Astrocyte (in vitro differentiated cells and primary cell): ENCODE results near the gene CCDC40. TPM values are rescaled to one million over a fixed set of nuclear protein-coding genes. Genes with fewer than 3 reads are reported as not detected.

Experiments
- DNase-seq: peaks from one replicate; pipeline ENCODE4 v3.0.0-alpha.2; 2010; ENCODE audit warnings: low read depth
- FAIRE-seq: peaks from 2 replicates; lab custom pipeline; 2011; peaks lifted over from hg19 to GRCh38; lab: Jason Lieb, UNC
- H2AFZ ChIP-seq: 2 replicates; pipeline ENCODE4 v1.6.0; 2012; ENCODE audit warnings: low read depth, low read length, inconsistent platforms
- H3K27ac ChIP-seq: 2 replicates; pipeline ENCODE4 v1.5.1; 2011; ENCODE audit warnings: low read depth, low read length, inconsistent platforms
- H3K27me3 ChIP-seq: 2 replicates; pipeline ENCODE4 v1.6.0; 2011; ENCODE audit warnings: low read length, inconsistent platforms; ENCODE audit not compliant: insufficient read depth
- H3K36me3 ChIP-seq: 2 replicates; pipeline ENCODE4 v1.5.1; 2011; ENCODE audit warnings: low read length, inconsistent platforms; ENCODE audit not compliant: insufficient read depth
- H3K4me1 ChIP-seq: 2 replicates; pipeline ENCODE4 v1.5.1; 2011; ENCODE audit warnings: low read length, inconsistent platforms; ENCODE audit not compliant: insufficient read depth
- H3K4me2 ChIP-seq: 2 replicates; pipeline ENCODE4 v1.6.0; 2012; ENCODE audit warnings: low read length, inconsistent platforms
- H3K4me3 ChIP-seq: 2 replicates; pipeline ENCODE4 v1.5.1; 2011; ENCODE audit warnings: low read depth, mild to moderate bottlenecking, low read length, inconsistent platforms; ENCODE audit not compliant: insufficient read depth
- H3K79me2 ChIP-seq: 2 replicates; pipeline ENCODE4 v1.6.0; 2012; ENCODE audit warnings: mild to moderate bottlenecking, low read length, inconsistent platforms; ENCODE audit not compliant: insufficient read depth
- H3K9ac ChIP-seq: 2 replicates; pipeline ENCODE4 v1.6.0; 2012; ENCODE audit warnings: mild to moderate bottlenecking, low read length, inconsistent platforms
- H3K9me3 ChIP-seq: 2 replicates; pipeline ENCODE4 v1.5.1; 2012; ENCODE audit warnings: low read depth, mild to moderate bottlenecking, low read length, inconsistent platforms; ENCODE audit not compliant: insufficient read depth
- H4K20me1 ChIP-seq: 2 replicates; pipeline ENCODE4 v1.6.0; 2012; ENCODE audit warnings: low read length, inconsistent platforms; ENCODE audit not compliant: insufficient read depth
- H3K27ac Mint-ChIP-seq: one replicate; pipeline ENCODE4 v1.8.0; 2021; ENCODE audit warnings: mild to moderate bottlenecking, mixed read lengths; ENCODE audit not compliant: unreplicated experiment
- H3K27me3 Mint-ChIP-seq: one replicate; pipeline ENCODE4 v1.8.0; 2021; ENCODE audit warnings: low read depth, mixed read lengths; ENCODE audit not compliant: unreplicated experiment
- H3K36me3 Mint-ChIP-seq: one replicate; pipeline ENCODE4 v1.8.0; 2021; ENCODE audit warnings: low read depth, mixed read lengths; ENCODE audit not compliant: unreplicated experiment
- H3K4me1 Mint-ChIP-seq: one replicate; pipeline ENCODE4 v1.8.0; 2021; ENCODE audit warnings: low read depth, mixed read lengths; ENCODE audit not compliant: unreplicated experiment
- H3K4me3 Mint-ChIP-seq: one replicate; pipeline ENCODE4 v1.8.0; 2021; ENCODE audit warnings: mild to moderate bottlenecking, moderate library complexity, mixed read lengths; ENCODE audit not compliant: unreplicated experiment
- H3K9me3 Mint-ChIP-seq: one replicate; pipeline ENCODE4 v1.8.0; 2021; ENCODE audit warnings: mild to moderate bottlenecking, mixed read lengths; ENCODE audit not compliant: unreplicated experiment
- EZH2 ChIP-seq: IDR thresholded peaks from 2 replicates; pipeline ENCODE4 v1.6.1; 2012; ENCODE audit warnings: mild to moderate bottlenecking, low read length, inconsistent platforms; ENCODE audit not compliant: insufficient read depth
- total RNA-seq: library from RNA; stranded (reverse); gene quantifications from 2 replicates; pipeline ENCODE4 v1.2.1, GENCODE V29; 2021
- TF ChIP-seq, protein P1 (sequence below): IDR thresholded peaks from 2 replicates; pipeline ENCODE4 v1.5.1; 2011; ENCODE audit warnings: low read depth, mild to moderate bottlenecking, inconsistent platforms, low read length, moderate library complexity; ENCODE audit not compliant: insufficient read depth

Gene CCDC40
- total RNA-seq, 1 donor from 2014 or later: 7.0 TPM

DNA sequence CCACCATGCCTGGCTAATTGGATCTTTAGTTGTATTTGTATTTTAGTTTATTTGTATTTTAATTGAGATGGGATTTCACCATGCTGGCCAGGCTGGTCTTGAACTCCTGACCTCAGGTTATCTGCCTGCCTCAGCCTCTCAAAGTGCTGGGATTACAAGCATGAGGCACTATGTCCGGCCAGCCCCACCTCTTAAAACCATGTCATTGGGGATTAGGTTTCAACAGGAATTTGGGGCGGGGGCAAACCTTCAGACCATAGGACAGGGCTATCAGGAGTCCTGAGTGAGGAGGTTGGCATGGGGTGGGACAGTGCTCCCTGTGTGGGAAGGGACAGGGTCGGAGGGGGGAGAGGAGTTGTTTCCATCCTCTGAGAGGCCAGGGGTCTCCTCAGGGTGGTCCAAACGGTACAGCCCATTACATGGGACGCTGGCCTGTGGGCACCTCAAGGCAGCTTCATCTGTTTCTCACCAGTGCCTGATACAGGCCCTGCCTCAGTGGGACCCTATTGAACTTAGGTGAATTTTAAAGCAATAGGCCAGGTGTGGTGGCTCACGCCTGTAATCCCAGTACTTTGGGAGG, 86.6 kb downstream of the CCDC40 start:
- H3K9ac ChIP-seq: no peak overlapping the region
- peaks cover 3% of the 10 kb centered on the region for H3K27me3 ChIP-seq
- H3K4me3 ChIP-seq: no peak overlapping the region
- TF ChIP-seq, protein P1, sequence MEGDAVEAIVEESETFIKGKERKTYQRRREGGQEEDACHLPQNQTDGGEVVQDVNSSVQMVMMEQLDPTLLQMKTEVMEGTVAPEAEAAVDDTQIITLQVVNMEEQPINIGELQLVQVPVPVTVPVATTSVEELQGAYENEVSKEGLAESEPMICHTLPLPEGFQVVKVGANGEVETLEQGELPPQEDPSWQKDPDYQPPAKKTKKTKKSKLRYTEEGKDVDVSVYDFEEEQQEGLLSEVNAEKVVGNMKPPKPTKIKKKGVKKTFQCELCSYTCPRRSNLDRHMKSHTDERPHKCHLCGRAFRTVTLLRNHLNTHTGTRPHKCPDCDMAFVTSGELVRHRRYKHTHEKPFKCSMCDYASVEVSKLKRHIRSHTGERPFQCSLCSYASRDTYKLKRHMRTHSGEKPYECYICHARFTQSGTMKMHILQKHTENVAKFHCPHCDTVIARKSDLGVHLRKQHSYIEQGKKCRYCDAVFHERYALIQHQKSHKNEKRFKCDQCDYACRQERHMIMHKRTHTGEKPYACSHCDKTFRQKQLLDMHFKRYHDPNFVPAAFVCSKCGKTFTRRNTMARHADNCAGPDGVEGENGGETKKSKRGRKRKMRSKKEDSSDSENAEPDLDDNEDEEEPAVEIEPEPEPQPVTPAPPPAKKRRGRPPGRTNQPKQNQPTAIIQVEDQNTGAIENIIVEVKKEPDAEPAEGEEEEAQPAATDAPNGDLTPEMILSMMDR: no peak
- TF ChIP-seq EZH2: no peak
- no peak overlapping the region for H3K27ac ChIP-seq
- FAIRE-seq: no peak
- no peaks in the 10 kb centered on the region for H3K9me3 Mint-ChIP-seq
- no peak overlapping the region for H3K4me2 ChIP-seq
- no peaks in the 10 kb centered on the region for H3K36me3 ChIP-seq
- no peak for DNase-seq
- no peaks in the 10 kb centered on the region for H3K9me3 ChIP-seq
- peaks cover 9% of the 10 kb centered on the region for H3K4me1 Mint-ChIP-seq
- H3K4me3 Mint-ChIP-seq: no peak overlapping the region
- H3K27me3 Mint-ChIP-seq: peaks cover 3% of the 10 kb centered on the region
- H3K36me3 Mint-ChIP-seq: no peaks in the 10 kb centered on the region
- no peaks in the 10 kb centered on the region for H4K20me1 ChIP-seq
- H3K27ac Mint-ChIP-seq: no peak overlapping the region
- no peaks in the 10 kb centered on the region for H3K79me2 ChIP-seq
- peaks cover 14% of the 10 kb centered on the region for H3K4me1 ChIP-seq
- no peak overlapping the region for H2AFZ ChIP-seq

DNA sequence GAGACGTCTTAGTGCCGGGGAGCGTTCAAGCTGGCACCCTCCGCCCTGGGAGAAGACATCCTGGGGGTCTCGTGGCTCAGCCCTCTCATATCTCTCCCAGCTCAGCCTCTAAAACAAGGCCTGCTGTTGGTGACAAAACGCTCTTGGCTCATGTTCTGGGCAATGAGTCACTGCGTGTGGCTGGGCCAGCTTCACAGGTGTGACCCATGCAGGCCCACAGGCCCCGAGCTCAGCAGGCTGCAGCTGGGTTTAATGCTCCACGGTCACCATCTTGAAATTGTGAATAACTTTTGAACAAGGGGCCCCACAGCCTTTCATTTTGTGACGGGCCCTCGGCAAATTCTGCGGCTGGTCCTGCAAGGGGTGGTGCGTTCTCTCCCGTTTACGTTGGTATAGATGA, 87.3 kb downstream of the CCDC40 start:
- Histone ChIP-seq H3K4me1 (peaks cover 14% of the 10 kb centered on the region), H3K27ac (no peak overlapping the region), H3K9ac (no peak overlapping the region), H3K79me2 (no peaks in the 10 kb centered on the region), H4K20me1 (no peaks in the 10 kb centered on the region), H3K27me3 (peaks cover 3% of the 10 kb centered on the region), H2AFZ (no peak overlapping the region), H3K4me2 (no peak overlapping the region), H3K9me3 (no peaks in the 10 kb centered on the region), H3K36me3 (no peaks in the 10 kb centered on the region), H3K4me3 (no peak overlapping the region)
- Mint-ChIP-seq H3K27ac (peak overlapping the region; percentile 58), H3K4me3 (no peak overlapping the region), H3K9me3 (no peaks in the 10 kb centered on the region), H3K36me3 (no peaks in the 10 kb centered on the region), H3K4me1 (peaks cover 9% of the 10 kb centered on the region), H3K27me3 (peaks cover 3% of the 10 kb centered on the region)
- FAIRE-seq (no peak), DNase-seq (peak; percentile 69)
- no peak for TF ChIP-seq EZH2
- TF ChIP-seq, protein P1: no peak

DNA sequence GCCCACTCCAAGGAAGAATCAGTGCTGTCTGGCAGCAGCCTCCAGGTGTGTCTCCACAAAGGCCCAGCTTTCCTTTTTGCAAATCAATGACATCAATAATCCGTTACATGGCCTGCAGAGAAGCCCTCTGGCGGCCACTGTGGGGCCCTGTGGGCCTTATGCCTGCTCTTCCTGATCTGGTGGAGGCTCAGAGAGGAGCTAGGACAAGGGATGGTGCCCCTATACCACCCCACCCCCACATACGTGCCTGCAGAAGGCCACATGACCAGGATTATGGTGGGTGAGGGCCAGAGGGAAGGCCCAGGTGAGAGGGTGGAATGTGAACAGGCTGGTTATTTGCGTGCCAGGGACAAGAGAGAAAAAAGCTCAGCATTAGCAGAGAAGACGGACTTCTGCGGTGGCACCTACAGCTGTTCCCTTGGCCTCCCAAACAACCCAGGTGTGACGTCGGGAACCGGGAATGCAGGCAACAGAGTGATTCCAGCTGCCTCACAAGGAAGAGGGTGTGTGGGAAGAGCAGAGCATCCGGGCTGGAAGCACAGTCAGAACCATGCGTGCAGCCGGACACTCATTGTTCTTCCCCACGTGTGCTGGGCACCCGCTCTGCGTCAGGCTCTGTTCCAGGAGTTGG, 88.0 kb downstream of the CCDC40 start:
- H3K27ac Mint-ChIP-seq: peak overlapping the region; percentile 53
- DNase-seq (peak; percentile 50), FAIRE-seq (no peak)
- no peaks in the 10 kb centered on the region for H3K36me3 Mint-ChIP-seq
- Histone ChIP-seq H3K36me3 (no peaks in the 10 kb centered on the region), H3K79me2 (no peaks in the 10 kb centered on the region), H3K4me2 (no peak overlapping the region), H3K4me3 (no peak overlapping the region), H4K20me1 (no peaks in the 10 kb centered on the region), H3K9me3 (no peaks in the 10 kb centered on the region), H3K27me3 (peaks cover 3% of the 10 kb centered on the region), H3K27ac (no peak overlapping the region), H3K4me1 (peaks cover 14% of the 10 kb centered on the region), H2AFZ (no peak overlapping the region), H3K9ac (no peak overlapping the region)
- H3K27me3 Mint-ChIP-seq: peaks cover 3% of the 10 kb centered on the region
- TF ChIP-seq, protein P1: peak; percentile 37
- no peak for TF ChIP-seq EZH2
- no peak overlapping the region for H3K4me3 Mint-ChIP-seq
- H3K4me1 Mint-ChIP-seq: peaks cover 9% of the 10 kb centered on the region
- H3K9me3 Mint-ChIP-seq: no peaks in the 10 kb centered on the region
